Colonic mucosa (tissue), 4 donors: ENCODE results near the gene CD5L. TPM values are rescaled to one million over a fixed set of nuclear protein-coding genes. Genes with fewer than 3 reads are reported as not detected.

ENCODE experiments used
- DNase-seq: peaks from one replicate; pipeline ENCODE4 v3.0.0-alpha.2; 2020
- H3K27ac ChIP-seq: fragments of 200-600 bp; one replicate; pipeline ENCODE4 v1.8.0; 2021
- H3K27me3 ChIP-seq: fragments of 200-600 bp; one replicate; pipeline ENCODE4 v1.8.0; 2021
- H3K36me3 ChIP-seq: fragments of 200-600 bp; one replicate; pipeline ENCODE4 v1.8.0; 2021
- H3K4me1 ChIP-seq: fragments of 200-600 bp; one replicate; pipeline ENCODE4 v1.8.0; 2021; ENCODE audit warnings: mild to moderate bottlenecking
- H3K4me3 ChIP-seq: fragments of 200-600 bp; one replicate; pipeline ENCODE4 v1.8.0; 2021
- H3K9ac ChIP-seq, 2 donors: one replicate each; pipeline ENCODE4 v1.7.0; 2013; ENCODE audit warnings: control low read depth in 2 of 2, low read depth in 2 of 2, low read length in 2 of 2
- H3K9me3 ChIP-seq: fragments of 200-600 bp; one replicate; pipeline ENCODE4 v1.8.0; 2021
- CTCF ChIP-seq: fragments of 200-600 bp; IDR thresholded peaks from one replicate; pipeline ENCODE4 v1.8.0; 2022; ENCODE audit warnings: antibody characterized with exemption, mild to moderate bottlenecking
- intact Hi-C: fragments of 100-400 bp; cut with DNase I; formaldehyde crosslinking; loops from one replicate; pipeline ENCODE4 v1.14.1; 2022
- total RNA-seq, 2 donors: library from RNA; stranded (reverse); fragmentation: NEBNext Ultra II Directional in 1 of 2; extraction: Animal tissue kit (Norgen Biotek cat#: 25700) in 1 of 2; gene quantifications; one replicate each; pipeline ENCODE4 v1.2.1, GENCODE V29; 2021
- donor health status: healthy.
- donor health status: DM: no; HTN: no; CAD: no.
- donor health status: DM: no; HTN: no; CAD: no.

The CD5L gene
- total RNA-seq: not detected

GRCh38 chr1:157841708-157842107 is at the start of gene CD5L:
Gene CD5L, minus strand, starts transcription at chr1:157841808. Its CDS starts 107 bp downstream, at chr1:157841701.
- Histone ChIP-seq H3K9ac (no peak within 1 kb of the TSS), H3K9me3 (no peaks in the 10 kb centered on the region), H3K4me3 (no peak within 1 kb of the TSS), H3K27me3 (no peaks in the 10 kb centered on the region), H3K27ac (no peak within 1 kb of the TSS), H3K4me1 (no peaks in the 10 kb centered on the region), H3K36me3 (no peaks in the 10 kb centered on the region)
- intact Hi-C loops: no loop called here
- DNase-seq: no peak
- TF ChIP-seq CTCF: no peak

GRCh38 chr1:157882580-157882979 is 41.0 kb upstream of the CD5L start:
- no peak for TF ChIP-seq CTCF
- no peaks in the 10 kb centered on the region for H3K36me3 ChIP-seq
- no peak overlapping the region for H3K4me3 ChIP-seq
- no peak for DNase-seq
- no peaks in the 10 kb centered on the region for H3K4me1 ChIP-seq
- no peak overlapping the region for H3K9ac ChIP-seq
- no peaks in the 10 kb centered on the region for H3K9me3 ChIP-seq
- H3K27ac ChIP-seq: no peak overlapping the region
- H3K27me3 ChIP-seq: no peaks in the 10 kb centered on the region
- intact Hi-C loops: no loop called here

- no peak overlapping the region for H3K27ac ChIP-seq
- no peaks in the 10 kb centered on the region for H3K36me3 ChIP-seq
- H3K27me3 ChIP-seq: no peaks in the 10 kb centered on the region
- H3K9me3 ChIP-seq: no peaks in the 10 kb centered on the region
- no peak for TF ChIP-seq CTCF
- H3K4me3 ChIP-seq: no peak overlapping the region
- DNase-seq: no peak
- no peaks in the 10 kb centered on the region for H3K4me1 ChIP-seq
- H3K9ac ChIP-seq: no peak overlapping the region
- intact Hi-C loops: loop anchor here (2.0 kb wide), 1 partner anchor 244 kb away; no protein-coding TSS in a partner anchor
These were observed 39.0 kb upstream of the CD5L start for GRCh38 chr1:157880621-157881020.

GRCh38 chr1:157878059-157878458 is 36.5 kb upstream of the CD5L start:
- no peaks in the 10 kb centered on the region for H3K36me3 ChIP-seq
- H3K4me1 ChIP-seq: no peaks in the 10 kb centered on the region
- H3K9me3 ChIP-seq: no peaks in the 10 kb centered on the region
- TF ChIP-seq CTCF: peak; percentile 25
- no peak for DNase-seq
- H3K27ac ChIP-seq: no peak overlapping the region
- no peak overlapping the region for H3K4me3 ChIP-seq
- H3K27me3 ChIP-seq: no peaks in the 10 kb centered on the region
- intact Hi-C loops: loop anchor here (2.0 kb wide), 1 partner anchor 69 kb away; no protein-coding TSS in a partner anchor
- H3K9ac ChIP-seq: no peak overlapping the region

GRCh38 chr1:157870490-157870889 is 28.9 kb upstream of the CD5L start:
- TF ChIP-seq CTCF: no peak
- intact Hi-C loops: no loop called here
- no peaks in the 10 kb centered on the region for H3K9me3 ChIP-seq

More at GRCh38 chr1:157870490-157870889, 28.9 kb upstream of the CD5L start:
- H3K27me3 ChIP-seq: no peaks in the 10 kb centered on the region
- no peaks in the 10 kb centered on the region for H3K4me1 ChIP-seq
- DNase-seq: no peak
- H3K9ac ChIP-seq: no peak overlapping the region
- no peaks in the 10 kb centered on the region for H3K36me3 ChIP-seq
- no peak overlapping the region for H3K27ac ChIP-seq
- no peak overlapping the region for H3K4me3 ChIP-seq
